ENCODE data around the gene ACOX1.

GRCh38 chr17:75922173-75922961, 56.6 kb downstream of the ACOX1 start:
- TF ChIP-seq ZFP36L1 (CRISPR knock-in tag; IDR thresholded peaks at IDR 0.05) (no peak), CBX5 (CRISPR knock-in tag; IDR thresholded peaks at IDR 0.05; ENCODE audit: borderline replicate concordance) (no peak), ZNF30 (CRISPR knock-in tag; IDR thresholded peaks at IDR 0.05) (no peak), MAX (IDR thresholded peaks at IDR 0.05) (no peak), GLI4 (CRISPR knock-in tag; IDR thresholded peaks at IDR 0.05; ENCODE audit: borderline replicate concordance) (no peak)
